ENCODE data around the gene APOA5.
"Not testable (repeated sequence)": the region's sequence is repeated elsewhere in the genome, so short reads cannot be mapped to it uniquely, and the experiment has no call there.

APOA5 gene

GRCh38 chr11:116791813-116792143, at the start of gene APOA5:
TSS of gene APOA5 (minus strand) at chr11:116791879. CDS start at chr11:116791860, 19 bp downstream.
- no peak for DNase-seq

GRCh38 chr11:116840746-116841296, 49.1 kb upstream of the APOA5 start:
- DNase-seq = no peak

- DNase-seq = no peak
Observed at GRCh38 chr11:116840224-116840745, 48.6 kb upstream of the APOA5 start.

- DNase-seq = no peak
Observed at GRCh38 chr11:116838321-116839084, 46.8 kb upstream of the APOA5 start.

- DNase-seq = peak; percentile 29
Observed at GRCh38 chr11:116837231-116838091, 45.8 kb upstream of the APOA5 start, which contains the start of gene APOA1. TSS of gene APOA1 (minus strand) at chr11:116837622. CDS start at chr11:116837387, 235 bp downstream.

- no peak for DNase-seq
Observed at GRCh38 chr11:116836632-116836991, 44.9 kb upstream of the APOA5 start.

GRCh38 chr11:116835791-116836631, 44.3 kb upstream of the APOA5 start:
- peak; percentile 98 for DNase-seq

- no peak for DNase-seq
Observed at GRCh38 chr11:116835042-116835772, 43.5 kb upstream of the APOA5 start.

GRCh38 chr11:116834535-116835041, 42.9 kb upstream of the APOA5 start:
- not testable (repeated sequence) for DNase-seq

- no peak for DNase-seq
Observed at GRCh38 chr11:116833816-116834534, 42.3 kb upstream of the APOA5 start.

- no peak for DNase-seq
Observed at GRCh38 chr11:116833491-116833815, 41.8 kb upstream of the APOA5 start.

GRCh38 chr11:116832350-116833290, 40.9 kb upstream of the APOA5 start:
- DNase-seq = no peak

- DNase-seq = no peak
Observed at GRCh38 chr11:116831790-116832349, 40.2 kb upstream of the APOA5 start.

- no peak for DNase-seq
Observed at GRCh38 chr11:116830184-116830912, 38.7 kb upstream of the APOA5 start.

- no peak for DNase-seq
Observed at GRCh38 chr11:116829525-116830183, 38.0 kb upstream of the APOA5 start, which contains the start of gene APOC3. TSS of gene APOC3 (plus strand) at chr11:116829907. CDS start at chr11:116830583, 676 bp downstream.

GRCh38 chr11:116828632-116829524, 37.2 kb upstream of the APOA5 start:
- DNase-seq = no peak

GRCh38 chr11:116827461-116827860, 35.8 kb upstream of the APOA5 start:
- no peak for DNase-seq
